ENCODE results near the gene PPIF.

PPIF gene

DNA sequence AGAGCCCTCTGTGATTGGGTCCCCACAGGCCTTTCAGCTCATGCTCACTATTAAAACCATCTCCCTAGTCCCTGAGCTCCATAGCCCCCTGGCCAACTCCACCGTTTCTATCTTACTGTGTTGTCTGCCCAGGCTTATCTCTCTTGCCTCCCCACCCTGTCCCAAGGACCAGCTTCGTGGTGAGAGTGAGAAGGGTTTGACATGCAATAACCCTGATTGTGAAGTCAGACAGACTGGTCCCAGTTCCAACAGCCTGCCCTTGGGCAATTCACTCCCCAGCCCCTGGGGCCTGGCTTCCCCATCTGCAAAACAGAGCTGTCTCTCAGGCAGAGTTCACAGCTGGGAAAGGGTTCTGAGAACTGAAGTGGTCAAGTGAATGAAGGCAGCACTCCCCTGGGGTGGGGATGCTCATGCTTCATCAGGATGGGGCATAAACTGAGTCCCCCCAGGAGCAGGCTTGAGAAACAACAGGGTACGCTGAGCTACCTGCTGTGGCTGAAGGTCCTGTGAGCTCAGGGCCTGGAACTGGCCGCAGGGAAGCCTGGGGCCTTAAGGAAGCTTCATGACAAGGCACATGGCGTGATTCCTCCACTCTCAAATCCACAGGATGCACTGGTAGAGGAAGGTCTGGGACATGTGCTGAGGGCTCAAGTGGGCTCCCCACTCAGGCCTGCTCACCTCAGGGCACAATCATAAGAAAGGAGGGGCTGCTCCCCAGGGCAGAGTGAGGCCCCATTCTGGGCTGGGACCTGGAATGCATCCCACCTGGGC, 1.8 kb upstream of the PPIF start:
- H3K27ac ChIP-seq = peak overlapping the region in 1 of 21 experiments; percentile 21
- no peak overlapping the region for H3K4me3 ChIP-seq

GRCh38 chr10:79346012-79346340, 1.3 kb upstream of the PPIF start:
- no peak overlapping the region for H3K27ac ChIP-seq
- no peak overlapping the region for H3K4me3 ChIP-seq

DNA sequence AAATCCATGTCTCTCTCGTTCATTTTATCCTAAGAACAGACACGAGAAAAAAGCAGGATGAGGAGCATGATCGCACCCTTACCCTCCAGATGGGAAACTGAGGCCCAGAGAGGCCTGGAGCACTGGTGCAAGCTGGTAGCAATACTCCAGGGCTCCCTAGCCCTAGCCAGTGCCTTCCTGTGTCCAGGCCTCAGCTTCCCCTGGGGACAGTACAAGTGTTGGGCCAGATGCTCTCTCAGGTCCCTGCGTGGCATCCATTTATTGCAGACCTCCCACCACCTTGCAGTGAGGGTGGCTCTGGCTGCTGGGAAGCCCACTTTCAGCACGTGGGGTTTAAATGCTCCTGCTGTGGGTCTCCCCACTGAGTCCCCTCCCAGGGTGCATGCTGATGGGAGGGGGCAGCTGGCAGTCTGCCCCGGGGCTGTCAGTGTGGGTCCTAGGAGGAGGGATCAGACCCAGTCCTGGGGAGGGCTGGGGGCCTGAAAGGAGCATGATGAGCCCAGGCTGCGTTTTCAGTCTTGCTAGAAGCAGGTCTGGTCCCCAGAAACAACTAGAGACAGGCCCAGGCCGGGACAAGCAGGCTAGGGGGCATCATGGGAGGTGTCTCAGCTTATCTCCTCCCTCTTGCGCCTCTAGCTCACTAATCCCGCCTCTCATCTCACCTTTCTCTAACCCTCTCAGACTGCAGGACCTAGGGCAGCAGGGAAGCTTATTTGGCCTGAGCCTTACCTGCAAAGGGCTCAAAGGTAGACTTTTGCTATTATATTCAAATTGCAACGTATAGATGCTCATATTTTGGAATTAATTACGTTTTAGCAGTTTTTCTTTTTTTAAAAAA, 662 bp upstream of the PPIF start:
- H3K27ac ChIP-seq = peak overlapping the region in 10 of 21 experiments; percentile 17 to 98 (median 97)
- peak overlapping the region in 4 of 7 experiments; percentile 66 to 97 (median 84) for H3K4me3 ChIP-seq

GRCh38 chr10:79347894-79348639, 798 bp downstream of the PPIF start:
- Histone ChIP-seq H3K27ac (peak overlapping the region; percentile 81 to 98 (median 95)), H3K4me3 (peak overlapping the region; percentile 66 to 97 (median 87))

DNA sequence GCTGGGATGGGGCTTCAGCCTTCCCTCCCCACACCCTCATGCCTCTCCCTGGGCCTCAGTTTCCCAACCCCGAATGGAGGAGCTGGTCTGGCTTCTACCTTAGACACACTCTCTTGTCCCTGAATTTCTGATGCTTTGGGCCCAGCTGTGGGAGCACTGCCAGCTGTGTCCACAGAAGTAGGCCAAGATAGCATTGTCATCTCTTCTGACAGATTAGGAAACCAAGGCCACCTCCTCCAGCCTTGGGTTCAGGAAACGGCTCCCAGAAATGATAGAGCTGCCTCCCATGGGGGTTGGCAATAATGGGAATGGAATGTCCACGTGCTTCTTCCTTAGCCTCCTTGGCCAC, 1.3 kb downstream of the PPIF start:
- Histone ChIP-seq H3K4me3 (peak overlapping the region; percentile 66 to 97 (median 87)), H3K27ac (peak overlapping the region in 19 of 21 experiments; percentile 85 to 98 (median 95))

- H3K27ac ChIP-seq = peak overlapping the region in 17 of 21 experiments; percentile 14 to 98 (median 95)
- peak overlapping the region; percentile 66 to 97 (median 87) for H3K4me3 ChIP-seq
Measured at GRCh38 chr10:79349072-79349491, 1.8 kb downstream of the PPIF start.

DNA sequence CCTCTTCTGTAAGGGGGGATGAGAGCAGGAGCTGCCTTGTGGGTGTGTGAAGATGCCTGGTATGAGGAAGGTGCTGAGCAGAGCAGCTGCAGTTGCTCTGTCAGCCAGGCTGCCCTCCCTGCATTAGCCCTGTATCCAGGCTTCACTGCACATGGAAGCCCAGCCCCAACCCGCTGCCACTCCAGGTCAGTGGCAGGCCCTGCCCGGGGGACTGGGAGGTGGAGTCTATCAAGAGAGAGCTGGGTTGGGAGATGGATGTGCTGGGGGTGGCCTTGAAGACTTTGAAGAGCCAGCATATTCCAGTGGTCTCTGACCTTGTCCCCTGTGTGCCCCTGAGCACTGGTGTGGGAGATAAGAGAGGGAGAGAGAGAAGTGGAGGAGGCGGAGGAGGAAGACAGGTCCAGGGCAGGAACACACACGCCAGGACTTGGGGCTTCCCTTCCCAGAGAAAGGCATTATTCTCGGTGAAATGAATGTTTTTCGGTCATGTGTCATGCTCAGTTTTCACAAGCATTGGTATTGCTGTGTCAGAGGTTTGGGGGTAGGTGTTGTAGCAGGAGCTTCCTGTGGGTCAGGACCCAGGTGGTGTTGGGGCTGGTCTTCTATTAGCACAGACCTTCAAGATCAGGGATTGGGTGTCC, 2.6 kb downstream of the PPIF start:
- Histone ChIP-seq H3K27ac (peak overlapping the region in 11 of 21 experiments; percentile 14 to 98 (median 91)), H3K4me3 (peak overlapping the region in 5 of 7 experiments; percentile 0 to 97 (median 66))

GRCh38 chr10:79350407-79351154, 3.3 kb downstream of the PPIF start:
- peak overlapping the region in 1 of 21 experiments; percentile 98 for H3K27ac ChIP-seq

GRCh38 chr10:79351332-79351731, 4.1 kb downstream of the PPIF start:
- H3K27ac ChIP-seq = no peak overlapping the region
- H3K4me3 ChIP-seq = no peak overlapping the region

More at GRCh38 chr10:79350407-79351154, 3.3 kb downstream of the PPIF start:
- H3K4me3 ChIP-seq = peak overlapping the region in 1 of 7 experiments; percentile 9

GRCh38 chr10:79352035-79352877, 5.0 kb downstream of the PPIF start:
- H3K4me3 ChIP-seq = no peak overlapping the region
- H3K27ac ChIP-seq = peak overlapping the region in 1 of 21 experiments; percentile 25

- H3K27ac ChIP-seq = peak overlapping the region in 1 of 21 experiments; percentile 25
- no peak overlapping the region for H3K4me3 ChIP-seq
Measured at GRCh38 chr10:79353000-79353406, 5.7 kb downstream of the PPIF start.

- no peak overlapping the region for H3K4me3 ChIP-seq
- no peak overlapping the region for H3K27ac ChIP-seq
Measured at GRCh38 chr10:79353726-79354125, 6.5 kb downstream of the PPIF start.

GRCh38 chr10:79354141-79354540, 6.9 kb downstream of the PPIF start:
- Histone ChIP-seq H3K4me3 (no peak overlapping the region), H3K27ac (no peak overlapping the region)

- Histone ChIP-seq H3K27ac (no peak overlapping the region), H3K4me3 (no peak overlapping the region)
Measured at GRCh38 chr10:79354615-79355014, 7.3 kb downstream of the PPIF start.

GRCh38 chr10:79355420-79356017, 8.2 kb downstream of the PPIF start:
- H3K27ac ChIP-seq = no peak overlapping the region
- H3K4me3 ChIP-seq = no peak overlapping the region

DNA sequence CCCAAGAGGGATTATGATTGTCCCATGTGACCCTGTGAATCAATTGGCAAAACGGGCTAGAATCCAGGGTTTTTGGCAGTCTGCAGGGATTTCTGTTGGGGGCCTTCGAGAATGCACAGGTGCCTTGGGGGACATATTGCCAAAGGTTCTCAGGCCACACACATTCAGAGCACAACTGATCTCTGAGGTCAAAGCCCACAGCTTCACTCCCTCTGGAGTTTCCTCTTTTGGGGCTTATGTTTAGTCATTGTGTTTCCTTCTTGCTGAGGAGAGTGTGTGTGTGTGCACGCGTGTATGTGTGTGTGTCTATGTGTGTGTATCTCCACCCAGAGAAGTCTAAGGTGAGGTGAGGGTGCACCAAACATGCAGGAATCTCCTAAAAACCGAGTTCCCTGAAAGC, 8.8 kb downstream of the PPIF start:
- Histone ChIP-seq H3K27ac (no peak overlapping the region), H3K4me3 (no peak overlapping the region)

GRCh38 chr10:79357180-79357579, 9.9 kb downstream of the PPIF start:
- Histone ChIP-seq H3K4me3 (no peak overlapping the region), H3K27ac (no peak overlapping the region)

GRCh38 chr10:79358811-79359210, 11.5 kb downstream of the PPIF start:
- no peak overlapping the region for H3K4me3 ChIP-seq
- H3K27ac ChIP-seq = no peak overlapping the region

Measured in skin epidermis (tissue), 12 donors.